Measurements from ENCODE around the gene KCNJ14.
"Not testable (repeated sequence)": the region's sequence is repeated elsewhere in the genome, so short reads cannot be mapped to it uniquely, and the experiment has no call there.

The KCNJ14 gene

DNA sequence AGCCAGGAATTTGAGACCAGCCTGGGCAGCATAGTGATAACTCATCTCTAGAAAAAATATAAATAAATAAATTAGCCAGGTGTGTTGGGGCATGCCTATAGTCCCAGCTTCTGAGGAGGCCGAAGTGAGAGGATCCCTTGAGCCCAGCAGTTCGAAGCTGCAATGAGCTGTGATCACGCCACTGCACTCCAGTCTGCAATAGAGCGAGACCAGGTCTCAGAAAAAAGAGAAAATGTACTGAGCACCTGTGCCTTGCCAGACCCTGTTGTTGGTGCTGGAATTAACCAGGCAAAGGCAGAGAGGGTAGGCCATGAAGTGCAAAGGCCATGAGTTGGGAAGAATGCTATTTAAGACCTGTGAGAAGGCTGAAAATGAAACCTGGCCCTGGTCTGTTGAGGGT lies 16.5 kb downstream of the KCNJ14 start:
- no peak for DNase-seq (ENCODE audit: low read depth)

DNA sequence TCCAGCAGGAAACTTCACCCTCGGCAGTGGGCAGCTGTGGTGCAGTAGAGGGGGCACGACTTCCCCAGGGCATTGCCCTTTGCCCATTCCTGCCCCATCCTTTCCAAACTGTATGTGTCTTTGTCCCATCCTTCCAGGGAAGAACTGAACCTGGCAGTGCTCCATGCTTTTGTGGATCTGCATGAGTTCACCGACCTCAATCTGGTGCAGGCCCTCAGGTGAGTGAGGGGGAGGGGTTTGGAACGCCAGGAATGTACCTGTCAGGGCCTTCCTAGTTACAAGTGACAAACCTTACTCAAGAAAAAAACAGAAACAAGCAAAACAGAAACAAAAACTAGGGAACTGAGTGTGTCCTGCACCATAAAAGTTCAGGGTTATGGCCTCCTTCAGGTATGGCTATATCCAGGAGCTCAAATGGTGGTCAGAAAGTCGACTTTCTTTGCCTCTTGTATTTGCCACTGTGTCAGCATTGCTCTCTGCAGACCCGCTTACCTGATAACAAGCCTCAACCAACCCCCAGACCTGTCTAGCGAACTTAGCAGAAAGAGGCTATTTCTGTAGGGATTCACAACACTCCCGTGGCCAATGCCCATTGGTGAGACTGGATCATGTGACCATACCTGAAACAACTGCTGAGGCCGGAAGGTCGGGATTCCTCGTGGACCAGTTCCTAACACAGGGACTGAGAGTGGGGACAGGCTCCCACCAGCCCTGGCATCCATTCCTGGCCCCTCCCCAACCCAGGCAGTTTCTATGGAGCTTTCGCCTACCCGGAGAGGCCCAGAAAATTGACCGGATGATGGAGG lies 18.0 kb downstream of the KCNJ14 start:
- no peak for DNase-seq (ENCODE audit: low read depth)

DNA sequence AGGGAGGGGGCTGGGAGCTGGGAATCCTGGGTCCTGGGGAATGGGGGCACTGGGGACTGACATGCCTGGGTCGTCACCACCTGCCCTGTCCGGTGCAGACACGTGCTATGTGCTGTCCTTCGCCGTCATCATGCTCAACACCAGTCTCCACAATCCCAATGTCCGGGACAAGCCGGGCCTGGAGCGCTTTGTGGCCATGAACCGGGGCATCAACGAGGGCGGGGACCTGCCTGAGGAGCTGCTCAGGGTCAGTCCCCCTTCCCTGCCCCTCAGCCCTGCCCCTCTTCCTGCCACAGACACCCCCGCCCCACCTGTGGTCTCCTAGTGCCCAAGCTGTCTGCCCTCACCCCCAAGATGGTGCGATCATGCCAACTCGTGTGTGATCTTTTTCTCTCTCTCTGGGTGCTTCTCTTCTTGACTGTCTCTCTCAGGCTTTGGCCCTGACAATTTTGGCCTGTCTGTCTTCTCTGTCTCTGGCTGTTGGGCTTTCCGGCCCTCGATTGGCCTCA lies 18.8 kb downstream of the KCNJ14 start:
- no peak for DNase-seq (ENCODE audit: low read depth)

DNA sequence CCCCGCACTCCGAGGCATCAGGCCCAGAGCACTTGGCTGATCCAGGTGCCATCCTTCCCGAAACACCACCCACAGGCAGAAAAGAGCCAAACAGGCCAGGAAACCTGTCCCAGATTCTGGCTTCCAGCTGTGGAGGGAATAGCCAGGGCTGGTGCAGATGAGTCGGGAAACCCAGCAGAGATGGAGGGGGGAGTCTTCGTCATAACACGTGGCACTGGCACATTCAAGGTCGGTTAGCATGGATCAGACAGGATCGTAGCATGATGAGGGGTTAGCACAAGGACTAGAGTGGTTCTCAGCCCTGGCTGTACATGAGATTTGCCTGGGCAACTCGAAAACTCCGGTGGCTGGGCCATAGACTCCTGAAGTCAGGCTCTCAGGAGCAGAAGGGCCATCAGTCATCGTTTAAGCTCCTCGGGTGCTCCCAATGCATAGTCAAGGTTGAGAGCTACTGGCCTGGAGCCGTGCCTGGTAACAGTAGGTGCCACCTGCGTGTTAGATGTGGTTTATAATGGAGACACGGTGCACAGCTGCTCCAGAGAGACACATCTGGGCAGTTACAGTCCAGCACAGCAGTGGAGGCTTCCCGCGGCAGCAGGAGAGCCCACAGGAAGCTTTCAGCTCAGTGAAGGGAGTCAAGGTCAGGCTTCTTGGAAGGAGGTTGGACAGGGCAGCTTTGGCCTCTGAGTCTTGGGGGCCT lies 20.1 kb downstream of the KCNJ14 start:
- DNase-seq (ENCODE audit: low read depth) = no peak

DNA sequence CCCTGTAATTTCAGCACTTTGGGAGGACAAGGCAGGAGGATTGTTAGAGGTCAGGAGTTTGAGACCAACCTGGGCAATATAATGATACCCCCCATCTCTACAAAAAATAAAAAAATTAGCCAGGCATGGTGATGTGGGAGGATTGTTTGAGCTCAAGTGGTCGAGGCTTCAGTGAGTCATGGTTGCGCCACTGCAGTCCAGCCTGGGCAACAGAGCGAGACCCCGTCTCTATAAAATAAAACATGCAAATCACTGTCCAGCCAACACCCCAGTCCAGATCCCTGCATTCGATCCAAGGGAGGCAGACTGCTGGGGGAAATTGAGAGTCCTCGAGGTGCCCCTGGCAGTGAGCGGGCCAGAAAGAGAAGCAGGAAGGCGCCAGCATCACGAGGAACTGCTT lies 20.8 kb downstream of the KCNJ14 start:
- no peak for DNase-seq (ENCODE audit: low read depth)

DNA sequence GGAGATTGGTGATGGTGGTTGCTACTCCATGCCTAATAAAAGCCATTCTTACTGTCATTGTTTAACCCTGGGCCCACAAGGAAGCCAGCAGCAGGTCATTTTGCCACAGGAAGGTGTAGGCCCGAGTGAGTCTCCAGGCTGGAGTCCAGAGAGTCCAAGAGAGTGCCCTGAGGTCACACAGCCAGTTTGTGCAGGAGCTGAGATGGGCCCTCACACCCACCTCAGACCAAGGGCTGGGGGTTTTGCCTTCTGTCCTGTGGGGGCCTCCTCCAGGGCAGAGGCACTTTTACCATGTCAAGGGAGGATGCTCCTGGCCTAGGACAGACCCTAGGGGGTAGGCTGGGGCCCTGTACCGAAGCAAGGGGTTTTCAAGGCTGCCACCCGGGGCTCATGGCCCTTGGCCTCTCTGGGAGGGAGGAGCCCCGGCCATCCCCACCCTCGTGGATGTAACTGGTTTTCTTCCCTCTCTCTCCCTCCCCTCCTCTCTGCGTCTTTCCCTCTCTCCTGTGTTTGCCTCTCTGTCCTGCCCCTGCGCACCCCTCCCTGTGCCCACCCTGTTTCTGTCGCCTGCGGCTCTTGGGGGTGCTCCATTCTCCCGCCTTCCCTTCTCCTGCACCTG lies 21.8 kb downstream of the KCNJ14 start:
- no peak for DNase-seq (ENCODE audit: low read depth)

DNA sequence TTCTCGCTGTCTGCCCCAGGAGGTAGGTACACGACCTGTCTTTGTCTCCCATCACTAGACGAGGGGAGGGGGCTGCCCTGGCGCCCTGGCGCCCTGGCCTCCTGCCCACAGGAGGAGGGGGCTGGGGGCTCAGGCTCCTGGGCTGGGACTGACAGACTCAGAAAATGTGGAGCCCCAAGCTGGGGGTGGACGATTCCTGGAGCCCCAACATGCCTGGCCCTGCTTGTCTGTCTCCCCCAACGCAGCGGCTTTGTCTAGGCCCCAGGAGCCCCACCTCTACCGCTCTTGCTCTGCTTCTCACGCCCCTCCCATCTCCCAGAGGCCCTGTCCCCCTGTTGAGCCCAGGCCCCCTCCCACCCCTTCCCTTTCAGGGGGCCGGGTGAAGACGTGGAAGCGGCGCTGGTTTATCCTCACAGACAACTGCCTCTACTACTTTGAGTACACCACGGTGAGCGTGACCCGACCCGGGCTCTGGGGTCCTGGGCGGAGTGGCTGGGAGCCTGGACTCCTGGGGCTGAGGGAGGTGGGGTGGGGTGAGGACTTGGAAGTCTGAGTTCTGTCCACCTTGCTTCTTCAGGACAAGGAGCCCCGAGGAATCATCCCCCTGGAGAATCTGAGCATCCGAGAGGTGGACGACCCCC lies 22.4 kb downstream of the KCNJ14 start:
- DNase-seq (ENCODE audit: low read depth) = no peak

DNA sequence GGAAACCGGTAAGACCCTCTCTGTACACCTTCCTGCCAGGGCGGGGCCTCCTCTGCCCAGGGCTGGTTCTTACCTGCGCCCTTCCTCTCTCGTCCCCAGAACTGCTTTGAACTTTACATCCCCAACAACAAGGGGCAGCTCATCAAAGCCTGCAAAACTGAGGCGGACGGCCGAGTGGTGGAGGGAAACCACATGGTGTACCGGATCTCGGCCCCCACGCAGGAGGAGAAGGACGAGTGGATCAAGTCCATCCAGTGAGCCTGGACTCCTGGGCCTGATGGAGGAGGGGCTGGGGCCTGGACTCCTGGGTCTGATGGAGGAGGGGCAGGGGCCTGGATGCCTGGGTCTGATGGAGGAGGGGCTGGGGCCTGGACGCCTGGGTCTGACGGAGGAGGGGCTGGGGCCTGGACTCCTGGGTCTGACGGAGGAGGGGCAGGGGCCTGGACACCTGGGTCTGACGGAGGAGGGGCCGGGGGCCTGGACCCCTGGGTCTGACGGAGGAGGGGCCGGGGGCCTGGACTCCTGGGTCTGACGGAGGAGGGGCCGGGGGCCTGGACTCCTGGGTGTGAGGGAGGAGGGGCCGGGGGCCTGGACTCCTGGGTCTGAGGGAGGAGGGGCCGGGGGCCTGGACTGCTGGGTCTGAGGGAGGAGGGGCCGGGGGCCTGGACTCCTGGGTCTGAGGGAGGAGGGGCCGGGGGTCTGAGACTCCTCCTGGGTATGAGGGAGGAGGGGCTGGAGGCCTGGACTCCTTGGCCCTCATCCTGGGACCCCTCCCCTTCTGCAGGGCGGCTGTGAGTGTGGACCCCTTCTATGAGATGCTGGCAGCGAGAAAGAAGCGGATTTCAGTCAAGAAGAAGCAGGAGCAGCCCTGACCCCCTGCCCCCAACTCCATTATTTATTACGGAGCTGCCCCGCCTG lies 23.2 kb downstream of the KCNJ14 start:
- DNase-seq (ENCODE audit: low read depth) = no peak

DNA sequence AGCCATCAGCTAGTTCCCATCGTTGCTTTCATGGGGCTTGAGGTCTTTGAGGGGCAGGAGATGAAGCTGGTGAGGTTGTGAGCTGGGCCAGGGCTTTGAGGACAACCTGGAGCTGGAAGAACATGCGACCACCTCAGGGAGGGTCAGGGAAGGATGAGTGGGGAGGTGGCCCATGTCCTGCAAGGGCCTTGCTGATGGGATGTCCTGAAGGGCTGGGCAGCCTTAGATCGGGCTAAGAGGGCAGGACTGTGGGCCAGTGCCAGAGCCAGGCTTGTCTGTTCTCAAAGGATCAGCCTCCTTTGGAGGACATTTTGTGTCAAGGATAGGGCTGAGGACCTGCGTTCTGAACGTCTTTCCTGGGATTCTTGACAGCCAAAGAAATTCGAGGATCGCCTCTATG lies 24.3 kb downstream of the KCNJ14 start:
- DNase-seq (ENCODE audit: low read depth) = no peak

DNA sequence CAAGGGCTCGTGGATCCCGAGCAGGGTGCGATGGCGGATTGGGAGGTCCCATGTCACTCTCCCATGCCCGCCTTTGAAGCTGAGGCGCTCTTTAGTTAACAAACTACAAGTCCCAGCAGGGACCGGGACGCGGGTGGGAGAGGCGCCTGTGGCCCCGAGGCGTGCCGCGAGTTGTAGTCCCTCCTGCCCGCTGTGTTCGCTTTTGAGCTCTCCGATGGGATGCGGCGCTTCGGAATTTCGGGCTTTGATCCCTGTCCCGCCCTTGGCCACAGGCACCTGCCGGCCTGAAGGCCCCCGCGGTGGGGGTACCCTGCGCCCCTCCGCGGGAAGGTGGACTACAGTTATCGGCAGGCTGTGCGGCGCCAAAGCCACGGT lies 24.8 kb downstream of the KCNJ14 start:
- DNase-seq (ENCODE audit: low read depth) = no peak

DNA sequence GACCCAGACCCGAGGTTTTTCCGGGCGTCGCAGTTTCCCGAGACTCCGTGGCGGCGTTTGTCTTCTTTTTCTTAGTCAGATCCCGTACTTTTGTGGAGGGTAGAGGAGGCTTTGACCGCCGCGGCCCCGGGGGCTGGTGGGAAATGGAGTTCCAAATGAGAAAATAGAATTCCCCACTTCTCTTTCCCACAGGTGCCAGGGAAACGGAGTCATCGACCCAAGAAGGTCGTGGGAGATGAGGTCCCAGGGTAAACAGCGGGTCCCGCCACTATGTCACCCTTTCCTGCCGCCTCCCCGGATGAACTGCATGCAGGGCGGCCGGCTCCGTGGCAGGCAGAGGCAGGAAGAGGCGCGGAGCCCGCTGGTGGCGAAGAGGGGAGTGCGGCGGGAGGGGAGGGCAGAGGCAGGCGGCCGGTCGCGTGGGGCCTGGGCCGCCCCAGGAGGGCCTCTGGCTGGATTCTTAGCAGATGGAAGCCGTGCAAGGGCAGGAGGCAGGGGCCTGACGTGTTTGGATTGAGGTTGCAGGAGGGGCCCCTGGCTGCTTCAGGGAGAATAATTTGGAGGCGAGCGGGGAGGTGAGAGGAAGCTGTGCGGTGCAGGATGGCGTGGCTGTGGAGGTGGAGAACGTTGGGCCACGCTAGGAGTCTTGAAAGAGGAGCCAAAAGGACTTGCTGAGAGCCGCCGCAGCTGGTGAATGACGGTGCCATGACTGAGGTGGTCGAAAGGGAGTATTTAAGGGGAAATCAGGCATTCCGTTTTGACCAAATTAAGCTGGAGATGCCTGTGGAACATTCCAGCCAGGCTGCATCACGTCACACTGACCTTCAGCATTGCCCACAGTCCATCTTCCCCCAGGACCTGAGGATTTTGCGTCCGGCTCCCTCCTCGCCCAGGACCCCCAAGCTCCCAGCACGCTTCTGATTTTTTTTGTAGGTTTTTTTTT lies 25.5 kb downstream of the KCNJ14 start:
- no peak for DNase-seq (ENCODE audit: low read depth)

DNA sequence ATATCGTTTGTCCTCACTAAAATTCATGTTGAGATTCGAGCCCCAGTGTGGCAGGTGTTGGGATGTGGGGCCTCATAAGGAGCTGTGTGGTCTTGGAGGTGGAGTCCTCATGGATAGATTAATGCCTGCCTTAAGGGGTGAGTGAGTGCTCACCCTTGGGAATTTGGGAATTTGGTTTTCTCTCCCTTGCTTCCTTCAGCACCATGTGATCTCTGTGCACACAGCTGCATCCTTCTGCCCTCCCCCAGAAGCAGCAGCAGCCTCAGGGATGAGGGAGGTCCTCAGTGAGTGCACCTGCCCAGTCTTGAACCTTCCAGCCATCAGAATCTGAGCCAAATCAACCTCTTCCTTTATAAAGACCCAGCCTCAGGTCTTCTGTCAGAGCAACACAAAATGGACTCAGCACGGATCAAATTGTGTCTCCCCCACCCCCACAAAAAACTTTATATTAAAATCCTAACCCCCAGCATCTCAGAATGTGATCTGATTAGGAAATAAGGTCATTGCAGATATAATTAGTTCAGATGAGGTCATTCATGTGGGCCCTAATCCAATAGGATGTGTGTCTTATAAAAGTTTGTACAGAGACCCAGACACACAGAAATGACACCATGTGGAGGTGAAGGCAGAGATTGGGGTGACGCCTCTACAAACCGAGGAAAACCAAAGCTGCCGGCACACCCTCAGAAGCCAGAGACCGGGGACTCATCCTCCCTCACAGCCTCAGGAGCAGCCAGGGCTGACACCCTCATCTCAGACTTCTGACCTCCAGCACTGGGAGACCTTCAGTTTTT lies 26.7 kb downstream of the KCNJ14 start:
- DNase-seq (ENCODE audit: low read depth) = no peak

DNA sequence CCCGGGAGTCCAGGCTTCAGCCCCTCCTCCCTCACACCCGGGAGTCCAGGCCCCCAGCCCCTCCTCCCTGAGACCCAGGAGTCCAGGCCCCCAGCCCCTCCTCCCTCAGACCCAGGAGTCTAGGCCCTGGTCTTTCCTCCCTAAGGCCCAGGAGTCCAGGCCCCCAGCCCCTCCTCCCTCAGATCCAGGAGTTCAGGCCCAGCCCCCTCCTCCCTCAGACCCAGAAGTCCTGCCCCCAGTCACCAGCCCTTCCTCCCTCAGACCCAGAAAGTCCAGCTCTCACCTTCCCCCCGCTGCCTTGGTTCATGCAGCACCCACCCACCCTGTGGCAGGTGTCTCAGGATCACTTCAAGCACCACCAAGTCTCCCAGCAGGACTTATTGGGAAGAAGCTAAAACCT lies 27.9 kb downstream of the KCNJ14 start:
- no peak for DNase-seq (ENCODE audit: low read depth)

DNA sequence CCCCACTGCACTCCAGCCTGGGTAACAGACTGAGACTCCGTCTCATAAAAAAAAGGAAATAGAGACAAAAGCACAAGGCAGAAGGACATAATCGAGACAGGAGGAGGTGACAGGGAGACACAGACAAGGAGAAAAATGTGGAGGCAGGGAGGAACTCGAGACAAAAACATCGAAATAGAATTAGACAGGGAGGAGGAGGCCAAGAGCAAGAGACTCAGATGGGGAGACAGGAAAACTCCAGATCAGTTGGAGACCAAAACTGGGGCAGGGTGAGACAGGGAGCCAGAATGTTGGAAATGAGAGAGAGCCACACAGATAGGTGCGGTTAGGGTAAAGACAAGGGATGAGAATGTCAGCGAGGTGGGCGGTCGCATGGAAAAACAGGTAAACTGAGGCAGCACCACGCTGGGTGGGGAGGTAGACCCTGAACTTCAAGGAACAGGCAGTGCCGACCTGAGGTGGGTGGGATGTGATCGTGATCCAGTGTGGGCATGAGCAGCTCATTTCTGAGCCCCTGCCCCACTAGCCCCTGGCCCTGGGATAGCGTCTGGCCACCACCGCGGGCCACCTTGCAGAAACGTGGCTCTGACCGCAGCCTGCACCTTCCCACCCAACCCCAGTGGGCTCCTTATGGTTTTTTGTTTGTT lies 29.0 kb downstream of the KCNJ14 start:
- no peak for DNase-seq (ENCODE audit: low read depth)

DNA sequence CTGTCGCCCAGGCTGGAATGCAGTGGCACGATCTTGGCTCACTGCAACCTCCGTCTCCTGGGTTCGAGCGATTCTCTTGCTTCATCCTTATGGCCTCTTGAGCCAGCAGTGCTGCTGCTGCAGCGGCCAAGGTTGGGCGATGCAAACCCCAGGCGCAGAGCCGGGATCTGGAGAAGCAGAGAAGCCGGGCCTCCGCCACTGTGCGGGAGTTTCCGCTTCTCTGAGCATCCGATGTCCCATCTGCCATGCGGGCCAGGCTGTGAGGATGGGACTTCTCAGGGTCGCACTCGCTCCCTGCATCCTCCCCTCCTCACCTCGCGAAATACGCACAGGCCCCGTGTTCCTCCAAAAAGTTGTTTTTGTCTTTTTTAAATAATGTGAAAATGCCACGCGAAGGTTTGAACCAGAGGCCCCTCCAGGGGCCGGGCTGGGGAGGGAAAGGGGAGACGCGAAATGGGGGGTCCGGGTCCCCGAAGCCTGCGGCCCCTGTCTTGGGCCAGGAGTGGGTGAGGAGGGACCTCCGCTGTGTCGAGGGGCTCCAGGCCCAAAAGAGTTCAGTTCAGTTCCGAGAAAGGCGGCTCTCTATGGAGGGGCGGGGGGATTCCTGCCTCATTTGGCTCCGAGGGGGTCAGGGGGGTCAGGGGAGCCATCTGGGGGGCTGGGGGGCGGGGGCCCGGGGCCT lies 29.7 kb downstream of the KCNJ14 start:
- no peak for DNase-seq (ENCODE audit: low read depth)

DNA sequence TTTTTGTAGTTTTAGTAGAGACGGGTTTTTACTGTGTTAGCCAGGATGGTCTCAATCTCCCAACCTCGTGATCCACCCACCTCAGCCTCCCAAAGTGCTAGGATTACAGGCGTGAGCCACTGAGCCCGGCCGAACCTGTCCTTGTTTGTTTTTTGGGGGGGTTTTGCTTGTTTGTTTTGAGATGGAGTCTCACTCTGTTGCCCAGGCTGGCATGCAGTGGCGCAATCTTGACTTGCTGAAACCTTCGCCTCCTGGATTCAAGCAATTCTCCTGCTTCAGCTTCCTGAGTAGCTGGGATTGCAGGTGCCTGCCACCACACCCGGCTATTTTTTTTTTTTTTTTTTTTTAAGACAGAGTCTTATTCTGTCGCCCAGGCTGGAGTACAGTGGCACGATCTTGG lies 31.3 kb downstream of the KCNJ14 start:
- not testable (repeated sequence) for DNase-seq (ENCODE audit: low read depth)

DNA sequence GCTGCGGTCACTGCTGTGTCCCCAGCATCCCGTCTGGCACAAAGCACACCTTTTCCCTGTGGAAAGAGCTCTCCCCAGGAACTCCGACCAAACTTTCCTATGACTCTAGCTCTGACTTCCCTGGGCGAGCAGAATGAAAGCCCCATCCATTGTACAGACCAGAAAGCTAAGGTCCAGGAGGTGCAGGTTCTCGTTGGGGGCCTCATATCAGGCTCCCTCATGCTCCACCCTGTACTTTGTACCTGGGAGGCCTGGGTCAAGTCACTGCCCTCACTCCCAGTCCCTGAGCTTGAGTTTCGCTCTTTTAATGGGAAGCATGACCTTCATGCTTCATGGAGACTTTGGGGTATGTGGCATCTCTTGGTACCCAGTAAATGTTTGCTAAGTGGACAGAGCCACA lies 32.2 kb downstream of the KCNJ14 start:
- DNase-seq (ENCODE audit: low read depth) = no peak

DNA sequence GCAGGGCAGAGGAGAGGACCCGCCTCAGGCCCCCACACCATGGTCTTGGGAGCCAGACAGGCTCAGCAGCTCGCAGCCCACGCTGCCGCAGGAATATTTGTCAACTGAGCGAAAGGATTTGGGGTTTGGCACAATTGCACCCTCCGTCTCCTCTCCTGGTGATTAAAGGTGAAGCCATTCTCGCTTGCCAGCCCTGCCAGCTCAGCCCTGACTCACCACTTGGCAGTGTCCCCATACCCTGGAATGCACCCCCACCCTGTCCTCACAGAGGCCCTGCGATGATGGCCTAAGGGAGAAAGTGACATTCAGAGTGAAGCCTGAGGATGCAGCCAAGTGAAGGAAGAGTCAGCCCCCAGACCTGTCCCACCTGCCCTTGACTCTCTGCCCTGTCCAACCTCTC lies 32.6 kb downstream of the KCNJ14 start:
- no peak for DNase-seq (ENCODE audit: low read depth)
